HG02840 (cell line): ENCODE results near the gene SATB1.

ENCODE experiments used
- ATAC-seq: cut with Tn5 transposase; IDR thresholded peaks from one replicate; pipeline ENCODE4 v1.9.1; 2021; ENCODE audit warnings: mild to moderate bottlenecking, moderate library complexity, moderate number of reproducible peaks; ENCODE audit not compliant: unreplicated experiment, low FRiP score

Gene SATB1

GRCh38 chr3:18403061-18403460 is 22.1 kb downstream of the SATB1 start:
- no peak for ATAC-seq

DNA sequence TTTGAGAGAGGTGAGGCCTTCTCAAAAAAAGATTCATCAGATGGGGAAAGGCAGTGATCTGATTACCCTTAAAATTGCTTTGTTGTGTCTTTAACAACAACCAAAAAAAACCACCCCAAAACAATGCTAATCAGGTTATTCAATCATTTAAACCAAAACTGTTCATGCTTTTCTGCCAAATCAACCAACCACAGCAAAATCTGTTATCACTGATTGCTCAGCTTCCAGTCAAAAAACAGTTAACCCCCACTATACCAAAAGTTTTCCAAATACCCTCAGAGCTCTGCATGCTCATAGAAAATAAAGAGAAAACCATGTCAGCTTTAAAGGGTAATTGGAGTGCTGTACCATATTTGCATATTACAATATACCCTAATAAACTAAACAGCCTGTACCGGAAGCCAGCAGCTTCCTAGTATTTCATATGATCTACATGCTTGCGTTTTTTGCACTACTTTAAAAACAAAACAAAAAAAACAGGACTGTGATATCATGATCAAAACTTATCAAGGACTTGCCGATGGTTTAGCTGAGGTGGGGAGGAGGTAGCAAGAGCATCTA is 22.8 kb downstream of the SATB1 start:
- ATAC-seq: no peak

DNA sequence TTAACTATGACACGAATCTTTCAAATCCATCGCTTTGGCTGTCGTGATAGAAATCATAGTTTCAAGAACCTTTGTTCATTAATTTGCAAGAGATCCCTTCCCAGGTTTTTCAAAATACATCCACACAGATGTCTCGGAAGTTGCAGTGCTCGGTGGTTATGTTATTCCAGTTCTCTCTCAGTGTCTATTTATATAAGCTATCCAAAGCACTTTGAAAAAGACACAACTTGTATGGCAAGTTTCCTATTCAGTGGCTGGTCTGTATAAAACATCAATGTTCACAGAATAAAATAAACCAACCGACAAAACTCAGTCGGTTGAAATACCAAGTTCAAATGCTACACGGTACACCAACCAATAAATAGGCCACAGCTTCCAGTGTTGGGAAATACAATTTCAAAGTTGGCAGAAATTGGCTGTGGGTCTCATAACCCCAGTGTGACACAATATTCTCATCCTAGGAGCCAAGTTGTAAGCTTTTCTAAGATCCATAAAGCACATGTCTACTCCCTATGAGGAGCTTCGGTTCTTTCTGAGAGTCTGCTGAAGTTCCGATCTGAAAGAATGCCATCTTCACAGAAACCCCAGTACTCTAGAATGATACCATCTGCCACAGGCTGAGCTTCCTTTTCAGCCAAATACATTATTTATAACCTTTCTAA is 23.7 kb downstream of the SATB1 start:
- no peak for ATAC-seq

- ATAC-seq: no peak
These were observed 26.7 kb downstream of the SATB1 start for GRCh38 chr3:18398448-18398847.

GRCh38 chr3:18396428-18396827 is 28.7 kb downstream of the SATB1 start:
- no peak for ATAC-seq

- no peak for ATAC-seq
These were observed 30.6 kb downstream of the SATB1 start for GRCh38 chr3:18394384-18394995.

DNA sequence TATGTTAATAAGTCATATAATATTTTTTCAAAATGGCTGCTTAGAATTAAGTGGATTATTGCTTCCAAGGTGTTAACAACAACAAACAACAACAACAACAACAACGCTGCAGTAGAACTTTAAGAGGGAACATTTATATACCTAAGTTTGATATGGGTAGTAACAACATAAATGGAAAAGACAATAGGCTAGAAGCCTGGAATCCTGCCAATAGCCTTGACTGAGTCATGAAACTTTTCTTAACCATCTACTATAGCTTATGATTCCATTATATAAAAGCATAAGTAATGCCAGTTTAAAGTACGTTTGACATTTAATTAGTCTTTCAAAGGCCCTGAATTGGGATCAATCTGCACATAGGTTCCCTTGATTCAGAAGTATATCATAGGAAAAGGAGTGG is 31.2 kb downstream of the SATB1 start:
- ATAC-seq: no peak

DNA sequence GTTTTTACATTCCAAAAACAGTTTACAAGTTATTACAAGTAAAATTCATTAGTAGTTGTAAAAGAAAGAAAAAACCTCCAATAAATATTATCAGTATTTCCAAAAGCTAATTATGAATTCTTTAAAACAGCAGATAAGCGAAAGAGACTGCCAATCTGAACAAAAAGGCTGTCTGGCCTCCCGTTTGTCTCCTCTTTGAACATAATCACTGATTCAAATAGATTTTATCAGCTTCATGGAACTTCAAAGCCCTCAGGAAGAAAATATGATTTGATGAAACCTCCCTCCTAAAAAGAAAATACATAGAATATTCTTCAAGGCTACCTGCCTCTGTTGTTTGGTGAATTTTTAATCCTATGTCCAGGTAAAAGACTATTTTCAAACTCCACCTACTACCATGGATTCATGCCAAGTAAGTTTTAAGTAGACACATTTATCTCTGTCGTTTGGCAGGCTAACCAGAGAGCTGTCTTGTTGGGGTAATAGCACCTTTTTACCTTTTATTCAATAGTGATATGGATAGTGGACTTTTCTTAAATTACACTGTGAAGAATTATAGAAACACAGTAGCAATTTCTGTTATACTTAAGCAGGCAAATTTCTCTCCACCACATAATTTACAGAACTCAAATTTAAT is 35.0 kb downstream of the SATB1 start:
- no peak for ATAC-seq

GRCh38 chr3:18389108-18389733 is 35.9 kb downstream of the SATB1 start:
- ATAC-seq: no peak

DNA sequence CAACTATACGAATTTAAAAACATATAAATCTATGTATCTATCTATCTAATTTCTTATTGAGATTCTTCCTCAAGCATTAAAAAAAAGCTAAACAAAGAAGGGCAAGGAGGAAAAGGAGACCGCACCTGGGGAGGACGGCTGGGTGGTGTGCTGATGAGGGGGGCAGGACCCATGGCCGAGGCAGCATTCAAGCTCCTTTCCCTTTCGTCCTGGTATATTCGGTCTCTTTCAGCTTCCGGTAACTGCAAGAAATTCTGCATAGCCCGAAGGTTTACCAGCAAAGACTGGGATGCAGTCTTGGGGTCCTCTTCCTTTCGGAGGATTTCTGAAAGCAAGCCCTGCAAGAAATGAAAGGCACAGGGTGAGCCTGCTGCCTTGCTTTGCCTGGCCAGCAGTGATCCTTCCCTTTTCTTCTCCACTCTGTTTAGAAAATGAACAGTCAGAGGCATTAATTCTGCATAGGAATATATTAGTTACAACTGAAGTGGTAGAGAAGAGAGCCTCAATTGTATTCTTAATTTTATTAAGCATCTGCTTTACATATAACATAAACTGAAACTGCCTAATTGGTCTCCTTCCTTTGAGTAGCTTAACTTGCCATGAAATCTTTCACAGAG is 38.8 kb downstream of the SATB1 start:
- ATAC-seq: no peak

DNA sequence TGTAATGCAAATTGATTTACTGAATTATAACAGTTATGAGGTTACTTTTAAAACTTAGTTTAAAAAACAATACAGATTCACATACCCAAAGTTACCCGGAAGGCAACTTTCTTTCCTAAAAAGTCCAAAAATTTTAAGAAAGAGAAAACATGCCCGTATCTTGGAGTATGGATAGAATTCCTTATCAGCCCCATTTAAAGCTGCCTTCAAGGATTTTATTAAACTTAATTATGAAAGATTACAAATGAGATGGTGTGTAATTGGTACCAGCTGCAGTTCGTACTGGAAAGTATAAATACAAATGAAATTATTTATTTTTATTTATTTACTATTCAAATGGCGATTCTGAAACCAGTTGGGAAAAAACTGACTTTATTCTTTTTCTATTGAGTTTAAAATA is 39.4 kb downstream of the SATB1 start:
- ATAC-seq: no peak

- ATAC-seq: no peak
These were observed 42.3 kb downstream of the SATB1 start for GRCh38 chr3:18382760-18383369.

DNA sequence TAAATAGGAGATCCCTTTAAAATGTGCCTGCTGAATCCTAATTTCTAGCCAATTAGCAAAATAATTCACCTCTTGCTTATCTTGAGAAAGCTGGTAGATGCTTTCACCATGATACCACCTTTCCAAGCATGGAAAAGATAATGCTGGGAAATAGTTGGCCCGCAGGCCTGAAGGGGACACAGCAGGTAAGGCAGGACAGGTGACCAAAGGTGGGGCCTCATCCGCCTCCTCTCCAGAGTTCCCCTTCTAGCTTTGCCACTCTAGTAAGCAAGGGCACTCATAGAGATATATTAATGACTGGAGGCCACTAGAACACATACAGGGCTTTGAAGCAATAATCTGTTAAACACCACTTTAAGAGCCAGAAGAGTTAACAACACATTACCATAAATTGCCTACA is 45.5 kb downstream of the SATB1 start:
- no peak for ATAC-seq

DNA sequence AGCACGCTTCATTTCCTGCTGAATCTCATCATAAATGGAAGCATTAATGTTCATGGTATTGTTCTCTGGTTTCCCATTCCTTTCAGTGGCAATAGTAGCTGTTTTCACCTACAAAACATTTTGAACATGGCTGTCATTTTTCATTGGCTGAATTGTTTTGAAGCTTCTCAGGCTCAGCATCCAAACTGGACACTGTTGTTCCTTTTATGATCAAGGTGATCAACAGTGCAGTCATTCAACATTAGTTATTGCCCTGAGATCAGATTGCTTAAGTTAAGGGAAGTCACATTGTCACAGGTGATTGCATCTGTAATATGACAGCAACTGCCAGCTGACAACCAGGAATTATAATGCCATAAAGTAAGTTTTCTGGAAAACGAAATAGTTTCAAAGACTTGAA is 46.9 kb downstream of the SATB1 start:
- no peak for ATAC-seq

DNA sequence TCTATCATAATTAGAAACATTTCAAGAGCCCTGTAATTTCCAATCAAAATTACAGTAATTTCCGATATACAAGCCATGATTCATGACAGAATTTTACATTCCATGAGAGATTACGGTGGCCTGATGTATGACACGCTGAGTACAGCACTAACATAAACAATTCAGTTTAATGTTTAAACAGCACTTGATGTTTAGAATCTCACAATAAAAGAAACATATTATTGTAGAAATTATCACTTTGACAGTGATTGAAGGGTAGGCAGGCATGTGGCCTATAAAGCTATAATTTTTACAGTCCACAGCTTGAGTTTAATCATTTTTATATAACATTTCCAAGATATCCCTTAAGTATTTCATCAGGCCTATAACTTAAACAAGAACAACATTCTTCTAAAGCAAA is 48.5 kb downstream of the SATB1 start:
- no peak for ATAC-seq

- ATAC-seq: no peak
These were observed 52.2 kb downstream of the SATB1 start for GRCh38 chr3:18372786-18373405.

DNA sequence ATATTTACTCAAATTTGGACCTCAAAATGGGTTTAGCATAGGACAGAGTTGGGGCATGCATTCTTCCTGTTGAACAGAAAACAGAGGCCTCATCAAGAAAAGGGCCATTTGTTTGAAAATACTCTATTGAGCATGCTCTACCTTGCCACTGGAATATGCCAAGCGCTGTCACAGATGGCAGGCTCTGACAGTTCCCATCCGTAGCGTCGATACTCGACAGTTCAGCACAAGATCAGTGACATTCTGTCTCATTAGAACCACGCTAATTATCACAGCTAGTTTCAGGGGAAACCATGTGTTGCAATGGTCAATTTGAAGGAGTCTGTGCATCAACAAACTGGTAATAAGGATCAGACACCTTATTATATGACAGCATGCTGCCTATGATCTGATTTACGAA is 54.5 kb downstream of the SATB1 start:
- no peak for ATAC-seq

- ATAC-seq: no peak
These were observed 55.5 kb downstream of the SATB1 start for GRCh38 chr3:18369551-18370185.

GRCh38 chr3:18366258-18366657 is 58.9 kb downstream of the SATB1 start:
- ATAC-seq: no peak

GRCh38 chr3:18363338-18363737 is 61.8 kb downstream of the SATB1 start:
- ATAC-seq: no peak
